22Rv1 (cell line): ENCODE data around the gene MESP1.

Experiments
- CTCF ChIP-seq: fragments of 450-650 bp; IDR thresholded peaks from 2 replicates; pipeline ENCODE4 v1.5.1; 2017; ENCODE audit warnings: mild to moderate bottlenecking
- ZFX ChIP-seq: fragments of 450-650 bp; IDR thresholded peaks from 2 replicates; pipeline ENCODE4 v1.6.1; 2017; ENCODE audit warnings: antibody characterized with exemption, borderline replicate concordance

DNA sequence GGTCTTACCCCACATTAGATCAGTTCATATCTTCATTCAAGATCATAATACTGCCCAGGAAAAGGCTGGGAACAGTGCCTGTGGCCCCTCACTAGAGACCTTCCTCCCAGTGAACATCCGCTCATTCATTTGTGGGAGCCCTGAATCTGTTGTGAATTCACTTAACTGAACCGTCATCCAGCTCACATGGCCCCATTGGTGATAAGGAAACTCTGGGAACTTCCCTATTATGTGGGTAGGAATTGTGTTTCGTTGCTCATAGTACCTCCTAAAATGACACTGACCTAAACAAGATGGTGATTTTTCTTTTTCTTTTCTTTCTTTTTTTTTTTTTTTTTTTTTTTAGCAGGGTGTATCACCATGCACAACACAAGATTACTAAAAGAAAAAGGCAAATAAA, 18.3 kb upstream of the MESP1 start:
- TF ChIP-seq CTCF (no peak), ZFX (no peak)
